ENCODE measurements around the gene ISG20L2.

Gene ISG20L2

DNA sequence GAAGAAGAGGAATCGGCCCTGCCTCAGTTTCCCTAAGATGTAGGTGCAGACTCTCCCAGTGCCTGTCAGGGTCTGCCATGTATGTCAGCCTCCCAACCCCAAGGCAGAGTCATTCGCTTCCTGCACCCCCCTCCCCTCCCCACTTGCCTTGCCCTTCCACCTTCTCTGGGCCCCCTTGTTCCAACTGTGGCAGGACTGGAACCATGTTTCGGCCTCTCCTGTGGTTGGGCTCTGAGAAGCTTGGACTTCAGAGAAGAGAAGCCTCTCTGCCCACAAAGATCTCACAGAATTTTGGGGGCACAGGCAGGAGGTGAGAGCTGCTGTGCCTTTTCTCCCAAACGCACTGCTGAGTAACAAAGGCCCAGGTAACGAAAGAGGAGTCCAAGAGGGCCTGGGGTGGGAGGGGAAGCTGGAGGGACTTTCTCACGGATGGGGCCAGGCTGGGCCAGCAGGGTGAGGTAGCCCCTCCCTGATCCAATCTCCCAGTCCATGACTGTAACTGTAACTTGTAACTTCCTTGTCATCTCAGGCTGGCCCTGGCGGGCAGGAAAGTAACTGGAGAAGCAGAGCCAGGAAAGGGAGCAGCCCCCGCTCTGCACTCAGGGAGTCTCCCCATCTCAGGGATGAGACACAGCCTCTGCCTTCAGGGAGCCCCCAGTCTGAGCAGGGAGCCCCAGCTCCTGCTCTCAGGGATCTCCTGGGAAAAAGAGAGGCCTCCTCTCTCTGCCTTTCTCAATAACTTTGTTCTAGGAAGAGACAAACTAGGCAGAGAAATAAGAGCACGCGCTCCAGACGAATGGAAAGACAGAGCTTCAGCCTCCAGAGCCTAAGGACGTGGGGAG is 34.5 kb downstream of the ISG20L2 start:
- H3K27ac Mint-ChIP-seq, result no peak overlapping the region
- H3K36me3 Mint-ChIP-seq (ENCODE audit: low read depth), result no peaks in the 10 kb centered on the region
- peaks cover 61% of the 10 kb centered on the region for H3K27me3 Mint-ChIP-seq
- no peaks in the 10 kb centered on the region for H3K9me3 Mint-ChIP-seq
- H3K4me1 Mint-ChIP-seq (ENCODE audit: low read depth), result peaks cover 17% of the 10 kb centered on the region
- no peak overlapping the region for H3K4me3 Mint-ChIP-seq

DNA sequence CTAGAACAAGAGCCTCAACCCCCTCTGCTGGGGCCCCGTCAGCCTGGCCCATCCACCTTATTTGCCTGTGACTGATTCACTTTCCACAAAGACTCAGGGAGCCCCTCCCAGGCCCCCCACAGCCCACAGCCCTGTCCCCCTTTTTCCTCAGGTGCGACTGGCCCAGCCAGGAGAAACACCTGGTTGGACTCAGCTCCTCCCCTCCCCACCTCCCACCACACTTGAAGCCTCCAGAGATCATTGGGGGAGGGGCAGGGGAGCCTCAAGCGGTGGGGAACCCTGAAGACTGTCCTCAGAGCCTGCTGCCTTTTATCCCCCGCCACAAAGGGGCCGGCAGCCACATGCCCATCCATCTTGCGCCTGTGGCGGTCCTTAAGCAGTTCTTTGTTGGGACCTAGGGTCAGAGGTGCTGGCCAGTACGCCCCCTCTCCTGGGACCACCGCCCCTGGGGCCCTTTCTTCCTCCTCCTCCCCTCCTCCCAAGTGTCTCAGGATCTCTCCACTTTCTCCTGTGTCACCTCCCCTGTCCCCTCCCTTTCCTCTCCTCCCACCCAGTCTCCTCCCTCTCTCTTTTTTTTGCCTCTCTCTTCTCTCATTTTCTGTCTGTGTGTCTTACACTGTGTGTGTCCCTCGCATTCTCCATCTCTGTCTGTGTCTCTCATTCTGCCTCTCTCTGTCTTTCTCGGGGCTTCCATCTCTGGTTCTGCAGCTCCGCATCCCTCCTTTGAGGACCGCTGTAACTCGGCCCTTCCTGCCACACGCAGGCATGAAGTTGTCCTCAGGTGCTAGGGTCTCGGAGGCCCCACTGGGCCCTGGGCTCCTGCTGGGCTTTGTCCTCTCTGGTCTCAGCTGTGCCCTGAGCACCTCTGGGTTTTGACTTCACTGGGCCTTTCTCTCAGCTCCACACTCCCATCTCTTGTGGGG is 35.4 kb downstream of the ISG20L2 start:
- H3K9me3 Mint-ChIP-seq, result no peaks in the 10 kb centered on the region
- no peaks in the 10 kb centered on the region for H3K36me3 Mint-ChIP-seq (ENCODE audit: low read depth)
- peaks cover 17% of the 10 kb centered on the region for H3K4me1 Mint-ChIP-seq (ENCODE audit: low read depth)
- H3K4me3 Mint-ChIP-seq, result no peak overlapping the region
- no peak overlapping the region for H3K27ac Mint-ChIP-seq
- H3K27me3 Mint-ChIP-seq, result peaks cover 65% of the 10 kb centered on the region

DNA sequence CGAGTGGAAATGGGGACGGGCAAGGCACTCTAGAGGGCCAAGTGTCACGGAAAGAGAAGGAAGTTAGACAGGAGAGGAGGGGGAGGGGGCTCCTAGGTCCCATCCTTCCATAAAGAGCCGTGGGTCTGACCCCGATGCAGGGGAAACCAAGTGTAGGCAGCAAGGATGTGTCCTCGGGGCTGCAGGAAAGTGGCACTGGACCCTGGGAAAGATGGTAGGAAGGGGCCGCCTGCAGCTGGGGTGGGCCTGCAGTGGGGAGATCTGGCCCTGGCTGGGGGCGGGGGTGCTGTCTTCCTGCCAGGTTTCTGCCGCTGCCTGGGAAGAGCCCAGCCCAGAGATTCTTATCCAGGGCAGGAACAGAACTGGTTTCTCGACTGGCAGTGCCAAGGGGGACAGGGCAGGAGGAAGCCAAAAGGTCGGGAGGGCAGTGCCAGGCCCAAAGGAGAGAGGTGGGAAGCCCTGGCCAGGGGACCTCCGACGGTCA is 36.1 kb downstream of the ISG20L2 start:
- H3K9me3 Mint-ChIP-seq, result no peaks in the 10 kb centered on the region
- no peak overlapping the region for H3K4me3 Mint-ChIP-seq
- no peak overlapping the region for H3K27ac Mint-ChIP-seq
- no peaks in the 10 kb centered on the region for H3K36me3 Mint-ChIP-seq (ENCODE audit: low read depth)
- H3K27me3 Mint-ChIP-seq, result peaks cover 66% of the 10 kb centered on the region
- H3K4me1 Mint-ChIP-seq (ENCODE audit: low read depth), result peaks cover 17% of the 10 kb centered on the region

DNA sequence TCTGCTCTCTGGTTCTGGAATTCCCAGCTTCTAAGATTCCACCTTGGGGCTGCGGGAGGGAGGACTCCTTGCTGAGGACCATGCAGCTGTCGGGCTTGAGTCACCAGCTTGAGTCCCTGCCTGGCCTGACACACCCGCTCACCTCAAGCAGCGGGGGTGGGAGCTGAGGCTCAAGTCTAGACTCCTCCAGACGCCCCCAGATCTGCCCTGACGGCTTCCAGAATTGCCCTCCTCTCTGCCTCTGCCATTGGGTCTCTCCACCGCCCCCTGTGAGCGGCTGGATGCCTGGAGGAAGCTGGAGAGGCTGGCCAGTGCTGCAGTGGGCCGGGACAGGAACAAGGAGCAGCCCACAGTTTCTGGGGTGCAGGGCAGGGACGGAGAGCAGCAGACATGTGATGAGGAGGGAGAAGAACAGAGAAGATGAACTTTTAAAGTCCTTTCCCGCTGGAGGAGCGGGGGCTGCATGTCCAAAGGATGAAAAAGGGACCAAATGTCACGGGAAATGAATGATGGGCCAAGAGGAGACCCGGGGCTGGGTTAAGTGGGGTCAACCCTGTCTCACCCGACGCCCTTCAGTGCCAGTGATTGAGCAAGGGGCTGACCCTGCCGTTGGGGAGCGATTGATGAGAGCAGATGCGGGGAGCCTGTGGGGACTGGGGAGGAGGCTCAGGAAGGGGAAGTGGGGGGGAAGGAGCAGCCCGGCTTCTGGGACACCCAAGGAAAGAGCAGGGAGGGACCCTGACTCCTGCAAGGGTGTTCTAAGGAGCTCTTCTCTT is 36.7 kb downstream of the ISG20L2 start:
- Mint-ChIP-seq H3K27me3 (peaks cover 61% of the 10 kb centered on the region), H3K36me3 (ENCODE audit: low read depth) (no peaks in the 10 kb centered on the region), H3K4me1 (ENCODE audit: low read depth) (peaks cover 17% of the 10 kb centered on the region), H3K9me3 (no peaks in the 10 kb centered on the region), H3K4me3 (no peak overlapping the region), H3K27ac (no peak overlapping the region)

DNA sequence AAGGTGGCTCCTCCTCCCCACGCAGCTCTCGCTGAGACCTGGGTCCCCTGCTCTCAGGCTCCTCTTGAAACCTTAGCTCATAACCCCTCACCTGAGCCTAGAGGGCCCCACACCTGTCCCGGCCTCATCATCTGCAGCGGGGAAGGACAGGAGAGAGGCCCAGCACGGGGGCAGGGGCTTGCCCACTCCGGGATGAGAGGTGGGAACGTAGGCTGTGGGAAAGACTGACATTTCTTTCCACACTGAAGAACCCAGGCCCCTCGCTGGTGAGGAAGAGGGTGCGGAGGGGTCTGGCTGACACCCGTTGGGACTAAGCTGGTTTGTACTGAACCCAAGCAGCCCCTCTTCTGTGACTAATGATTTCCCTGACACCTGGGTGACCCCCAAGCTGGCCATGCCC is 37.4 kb downstream of the ISG20L2 start:
- no peaks in the 10 kb centered on the region for H3K36me3 Mint-ChIP-seq (ENCODE audit: low read depth)
- no peaks in the 10 kb centered on the region for H3K9me3 Mint-ChIP-seq
- H3K27ac Mint-ChIP-seq, result no peak overlapping the region
- H3K27me3 Mint-ChIP-seq, result peaks cover 56% of the 10 kb centered on the region
- peaks cover 17% of the 10 kb centered on the region for H3K4me1 Mint-ChIP-seq (ENCODE audit: low read depth)
- H3K4me3 Mint-ChIP-seq, result no peak overlapping the region

DNA sequence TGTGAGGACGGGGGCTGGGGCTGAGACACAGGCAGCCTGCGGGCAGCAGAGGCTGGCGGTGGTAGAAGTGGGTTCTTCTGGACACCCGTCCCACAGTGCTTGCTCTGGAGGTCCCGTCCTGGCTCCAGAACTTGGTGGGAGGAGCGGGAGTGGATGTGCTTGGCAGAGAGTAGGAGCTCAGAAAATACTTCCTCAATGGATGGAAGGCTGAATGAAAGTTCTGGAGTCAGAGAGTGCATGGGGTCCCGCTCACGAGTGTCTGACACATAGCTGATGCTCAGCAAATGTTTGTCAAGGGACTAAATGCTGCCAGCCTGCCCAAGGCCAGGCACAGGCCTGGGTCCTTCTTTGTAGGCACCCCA is 37.9 kb downstream of the ISG20L2 start:
- H3K27me3 Mint-ChIP-seq, result peaks cover 56% of the 10 kb centered on the region
- peaks cover 17% of the 10 kb centered on the region for H3K4me1 Mint-ChIP-seq (ENCODE audit: low read depth)
- no peak overlapping the region for H3K27ac Mint-ChIP-seq
- H3K36me3 Mint-ChIP-seq (ENCODE audit: low read depth), result no peaks in the 10 kb centered on the region
- no peak overlapping the region for H3K4me3 Mint-ChIP-seq
- no peaks in the 10 kb centered on the region for H3K9me3 Mint-ChIP-seq

DNA sequence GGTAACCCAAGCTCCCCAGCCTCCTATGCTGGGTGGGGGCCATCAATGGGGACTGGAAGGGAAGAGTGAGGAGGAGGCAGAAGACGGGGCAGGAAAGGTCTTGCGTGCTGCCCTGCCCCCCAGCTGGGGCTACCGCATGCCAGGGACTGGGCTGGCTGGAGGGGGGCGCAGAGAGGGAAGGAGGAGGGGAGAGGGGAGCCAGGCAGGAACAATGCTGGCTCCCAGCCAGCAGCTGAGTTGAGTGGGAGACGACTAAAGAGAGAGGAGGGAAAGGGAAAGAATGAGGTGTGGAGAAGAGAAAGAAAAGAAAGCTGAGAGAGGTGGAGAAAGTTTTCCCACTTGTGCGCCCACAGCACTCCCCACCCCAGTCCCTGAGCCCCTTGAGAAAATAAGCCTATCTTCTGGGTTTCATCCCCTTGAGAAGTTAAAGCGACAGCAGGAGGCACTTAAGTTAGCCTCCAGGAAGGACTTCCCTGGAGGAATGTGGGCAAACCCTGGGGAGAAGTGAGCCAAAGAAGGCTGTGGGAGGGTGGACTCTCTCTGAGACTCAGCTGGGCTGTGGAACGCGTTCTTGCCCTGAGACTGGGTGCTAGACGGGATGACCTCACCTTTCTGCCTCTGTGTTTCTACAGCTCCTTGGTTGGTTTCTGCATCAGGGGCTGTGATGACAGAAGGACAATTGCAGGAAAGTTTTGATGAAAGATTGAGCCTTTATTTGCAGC is 38.5 kb downstream of the ISG20L2 start:
- H3K27me3 Mint-ChIP-seq, result peaks cover 56% of the 10 kb centered on the region
- no peak overlapping the region for H3K27ac Mint-ChIP-seq
- H3K4me1 Mint-ChIP-seq (ENCODE audit: low read depth), result peaks cover 17% of the 10 kb centered on the region
- no peaks in the 10 kb centered on the region for H3K36me3 Mint-ChIP-seq (ENCODE audit: low read depth)
- H3K4me3 Mint-ChIP-seq, result no peak overlapping the region
- no peaks in the 10 kb centered on the region for H3K9me3 Mint-ChIP-seq

DNA sequence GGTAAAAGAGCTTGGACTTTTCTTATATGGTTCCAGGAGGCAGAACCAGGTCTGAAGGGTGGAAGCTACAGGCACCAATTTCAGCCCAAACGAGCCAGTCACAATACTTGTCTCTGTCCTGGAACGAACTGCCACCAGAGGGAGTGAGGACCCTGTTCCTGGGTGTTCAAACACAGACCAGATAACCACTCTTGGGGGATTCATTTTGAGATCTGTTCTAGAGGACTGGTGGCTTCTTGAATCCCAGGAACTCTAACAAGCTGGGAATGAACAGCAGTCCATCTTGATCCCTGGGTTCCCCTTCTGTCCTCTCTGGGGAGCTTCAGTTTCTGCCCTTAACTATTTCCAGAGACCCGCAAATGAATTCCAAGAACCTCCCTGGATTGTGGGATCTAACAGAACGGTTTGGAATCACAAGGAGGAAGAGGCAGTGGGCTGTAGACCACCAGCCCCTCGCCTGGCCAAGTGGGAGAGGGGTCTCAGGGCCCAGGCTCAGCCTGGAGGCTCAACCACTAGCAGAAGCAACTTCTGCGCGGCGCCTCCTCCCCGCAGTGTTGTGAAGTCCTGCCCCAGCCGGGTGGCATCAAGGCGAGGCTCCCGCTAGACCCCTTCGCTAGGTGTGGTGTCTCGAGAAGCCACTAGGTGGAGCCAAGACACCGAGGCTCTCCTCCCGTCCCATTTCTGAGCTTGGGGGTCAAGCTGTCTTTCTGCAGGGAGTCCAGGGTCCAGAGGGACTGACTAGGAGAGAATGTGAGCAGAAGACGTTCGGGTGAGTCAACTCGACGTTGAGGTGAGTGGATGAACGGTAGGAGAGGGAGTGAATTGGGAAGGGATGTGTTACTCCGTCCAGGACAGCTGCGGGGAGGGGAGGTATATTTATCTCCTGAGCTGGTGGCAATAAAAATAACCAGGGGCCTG is 39.3 kb downstream of the ISG20L2 start:
- Mint-ChIP-seq H3K27me3 (peaks cover 55% of the 10 kb centered on the region), H3K36me3 (ENCODE audit: low read depth) (no peaks in the 10 kb centered on the region), H3K4me3 (no peak overlapping the region), H3K27ac (no peak overlapping the region), H3K4me1 (ENCODE audit: low read depth) (peaks cover 23% of the 10 kb centered on the region), H3K9me3 (no peaks in the 10 kb centered on the region)

DNA sequence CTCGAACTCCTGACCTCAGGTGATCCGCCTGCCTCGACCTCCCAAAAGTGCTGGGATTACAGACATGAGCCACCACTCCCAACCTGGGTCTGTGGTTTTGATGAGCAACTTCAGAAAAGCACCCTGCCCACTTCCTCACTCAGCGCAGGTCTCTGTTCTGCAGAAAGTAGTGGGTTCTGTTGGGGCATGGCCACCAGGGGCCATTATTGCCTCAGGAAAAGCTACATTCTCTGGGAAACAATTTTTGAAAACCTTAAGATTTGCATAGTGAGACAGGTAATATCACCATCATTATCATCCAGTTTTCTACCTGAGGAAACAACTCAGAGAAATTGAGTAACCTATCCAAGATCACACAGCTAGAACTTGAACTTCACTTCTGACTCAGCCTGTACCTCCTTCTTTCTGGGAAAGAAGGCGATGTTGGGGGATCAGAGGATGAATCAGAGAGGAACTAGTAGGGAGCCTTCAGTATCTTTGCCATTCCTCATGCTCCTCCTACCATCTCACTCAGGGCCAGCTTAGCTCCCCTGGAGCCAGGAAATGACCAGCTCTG is 44.3 kb downstream of the ISG20L2 start:
- H3K4me1 Mint-ChIP-seq (ENCODE audit: low read depth), result peaks cover 19% of the 10 kb centered on the region
- no peaks in the 10 kb centered on the region for H3K9me3 Mint-ChIP-seq
- H3K27ac Mint-ChIP-seq, result no peak overlapping the region
- H3K4me3 Mint-ChIP-seq, result no peak overlapping the region
- H3K36me3 Mint-ChIP-seq (ENCODE audit: low read depth), result no peaks in the 10 kb centered on the region
- H3K27me3 Mint-ChIP-seq, result peaks cover 35% of the 10 kb centered on the region

DNA sequence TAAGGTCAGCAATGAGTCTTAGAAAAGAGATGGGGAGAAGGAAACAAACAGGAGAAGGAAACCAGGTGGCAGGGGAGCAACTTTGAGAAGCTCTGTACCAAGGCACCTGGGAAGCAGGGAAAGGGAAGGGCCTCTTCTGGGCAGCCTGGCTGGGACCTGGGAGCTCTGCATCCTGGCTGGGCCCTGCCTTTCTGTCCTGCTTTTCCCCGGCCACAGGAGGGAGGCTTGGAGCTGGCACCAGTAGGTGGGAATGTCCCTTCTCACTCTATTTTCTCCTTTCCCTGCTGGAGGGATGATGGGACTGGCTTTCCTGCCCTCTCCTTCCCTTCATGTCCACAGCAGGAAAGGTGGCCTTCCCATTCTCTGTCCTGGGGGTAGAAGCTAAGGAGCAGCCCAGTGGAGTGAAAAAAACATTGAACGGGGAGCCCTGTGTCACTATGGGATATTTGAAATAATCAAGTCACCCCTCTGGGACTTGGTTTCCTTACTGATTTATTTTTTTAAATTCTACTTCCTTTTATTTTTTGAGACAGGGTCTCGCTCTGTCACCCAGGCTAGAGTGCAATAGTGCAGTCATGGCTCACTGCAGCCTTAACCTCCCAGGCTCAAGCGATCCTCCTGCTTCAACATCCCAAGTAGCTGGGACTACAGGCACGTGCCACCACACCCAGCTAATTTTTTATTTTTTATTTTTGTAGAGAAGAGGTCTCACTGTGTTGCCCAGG is 46.2 kb downstream of the ISG20L2 start:
- H3K27ac Mint-ChIP-seq, result no peak overlapping the region
- peaks cover 42% of the 10 kb centered on the region for H3K27me3 Mint-ChIP-seq
- H3K4me3 Mint-ChIP-seq, result no peak overlapping the region
- no peaks in the 10 kb centered on the region for H3K9me3 Mint-ChIP-seq
- H3K36me3 Mint-ChIP-seq (ENCODE audit: low read depth), result no peaks in the 10 kb centered on the region
- H3K4me1 Mint-ChIP-seq (ENCODE audit: low read depth), result peaks cover 31% of the 10 kb centered on the region

DNA sequence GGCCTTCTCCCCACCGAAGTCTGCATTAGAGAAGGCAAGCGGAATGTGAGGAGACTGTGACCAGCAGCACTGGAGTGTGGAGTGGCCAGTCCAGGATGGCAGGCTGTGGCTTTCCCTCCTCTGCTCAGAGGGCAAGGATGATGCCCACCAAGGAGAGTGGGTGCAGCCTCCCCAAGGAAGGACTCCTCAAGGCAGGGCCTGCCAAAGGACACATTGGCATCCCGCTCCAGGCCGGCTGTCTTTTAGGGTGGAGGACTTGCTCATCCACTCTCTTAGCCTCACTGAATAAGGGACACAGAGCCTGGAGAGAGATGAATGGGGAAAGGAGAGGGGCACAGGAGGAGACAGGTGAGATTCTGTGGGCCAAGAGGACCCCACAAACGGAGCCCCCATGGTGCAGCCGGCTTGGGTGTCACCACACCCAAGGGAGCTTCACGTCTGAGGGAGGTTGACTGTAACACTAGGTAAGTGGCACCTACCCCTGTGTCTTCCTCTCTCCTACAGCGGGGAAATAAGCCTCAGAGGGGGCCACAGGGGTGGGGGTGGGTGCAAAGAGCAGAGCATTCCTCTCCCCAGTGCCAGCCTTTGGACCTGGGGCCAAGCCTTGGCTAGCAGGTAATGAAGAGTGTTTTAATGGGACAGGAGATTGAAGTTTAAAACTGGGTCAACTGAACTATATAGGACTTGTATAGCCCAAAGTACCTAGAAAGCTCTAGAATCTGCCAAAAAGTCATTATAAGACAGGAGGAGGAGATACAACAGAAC is 47.2 kb downstream of the ISG20L2 start:
- Mint-ChIP-seq H3K36me3 (ENCODE audit: low read depth) (no peaks in the 10 kb centered on the region), H3K27ac (no peak overlapping the region), H3K4me3 (no peak overlapping the region), H3K9me3 (no peaks in the 10 kb centered on the region), H3K27me3 (peaks cover 47% of the 10 kb centered on the region), H3K4me1 (ENCODE audit: low read depth) (peaks cover 31% of the 10 kb centered on the region)

DNA sequence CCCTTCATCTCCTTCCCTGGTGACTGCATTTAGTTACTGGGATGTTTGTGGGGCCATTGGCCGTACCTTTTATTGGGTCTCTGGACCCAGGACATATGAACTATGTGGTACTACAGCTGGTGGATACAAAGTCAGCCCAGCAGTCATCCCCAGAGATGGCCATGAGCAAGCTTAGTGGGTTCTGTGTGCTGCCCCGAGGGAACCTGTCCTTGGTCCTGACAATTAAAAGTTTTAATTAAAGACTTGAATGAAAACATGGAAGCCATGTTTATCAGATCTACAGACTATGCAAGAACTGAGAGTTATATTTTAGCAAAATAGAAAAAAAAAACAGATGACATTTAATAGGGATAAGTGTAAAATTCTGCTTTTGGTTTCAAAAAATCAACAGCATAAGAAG is 48.5 kb downstream of the ISG20L2 start:
- Mint-ChIP-seq H3K4me1 (ENCODE audit: low read depth) (peaks cover 31% of the 10 kb centered on the region), H3K9me3 (no peaks in the 10 kb centered on the region), H3K27me3 (peaks cover 57% of the 10 kb centered on the region)

More for the DNA sequence above, 48.5 kb downstream of the ISG20L2 start:
- Mint-ChIP-seq H3K36me3 (ENCODE audit: low read depth) (no peaks in the 10 kb centered on the region), H3K27ac (no peak overlapping the region), H3K4me3 (no peak overlapping the region)
